Skeletal muscle tissue (tissue), 4 donors: ENCODE results near the gene STK32B. TPM values are rescaled to one million over a fixed set of nuclear protein-coding genes. Genes with fewer than 3 reads are reported as not detected.

Experiments used
- H3K27ac ChIP-seq: one replicate; pipeline ENCODE4 v1.7.0; 2013; ENCODE audit warnings: mild to moderate bottlenecking, low read depth, low read length, inconsistent platforms
- H3K27me3 ChIP-seq, 3 donors: one replicate each; pipeline ENCODE4 v1.7.0; 2013; ENCODE audit warnings: low read length in 3 of 3; ENCODE audit not compliant: control insufficient read depth in 3 of 3, insufficient read depth in 3 of 3
- H3K36me3 ChIP-seq, 3 donors: one replicate each; pipeline ENCODE4 v1.7.0; 2013; ENCODE audit warnings: low read length in 3 of 3; ENCODE audit not compliant: control insufficient read depth in 3 of 3, insufficient read depth in 3 of 3
- H3K4me1 ChIP-seq, 3 donors: one replicate each; pipeline ENCODE4 v1.7.0; 2013; ENCODE audit warnings: low read length in 3 of 3, mild to moderate bottlenecking in 3 of 3; ENCODE audit not compliant: control insufficient read depth in 3 of 3, insufficient read depth in 3 of 3
- H3K4me3 ChIP-seq, 3 donors: one replicate each; pipeline ENCODE4 v1.7.0; 2013; ENCODE audit warnings: low read length in 3 of 3
- H3K9ac ChIP-seq, 3 donors: one replicate each; pipeline ENCODE4 v1.7.0; 2013; ENCODE audit warnings: low read length in 3 of 3, mild to moderate bottlenecking in 3 of 3, moderate library complexity in 2 of 3, low read depth in 1 of 3
- H3K9me3 ChIP-seq, 3 donors: one replicate each; pipeline ENCODE4 v1.7.0; 2013; ENCODE audit warnings: low read length in 3 of 3; ENCODE audit not compliant: control insufficient read depth in 3 of 3
- total RNA-seq: library from RNA; depleted of rRNA; stranded (reverse); fragments of >200 nt; gene quantifications from one replicate; pipeline ENCODE4 v1.2.3, GENCODE V29; 2014
- donor health status: Osteomylitis.

The STK32B gene
- total RNA-seq, 1 donor from 2014 or later = 5.7 TPM

- Histone ChIP-seq H3K4me1 (no peaks in the 10 kb centered on the region), H3K36me3 (no peaks in the 10 kb centered on the region), H3K4me3 (no peak overlapping the region), H3K9ac (no peak overlapping the region), H3K27me3 (no peaks in the 10 kb centered on the region), H3K27ac (no peak overlapping the region), H3K9me3 (peaks cover 0 to 1% (median 0%) of the 10 kb centered on the region in 3 donors)
These were observed 473.4 kb downstream of the STK32B start for GRCh38 chr4:5524446-5525299.

- Histone ChIP-seq H3K27me3 (no peaks in the 10 kb centered on the region), H3K9me3 (peaks cover 0 to 1% (median 0%) of the 10 kb centered on the region in 3 donors)
These were observed 475.0 kb downstream of the STK32B start for GRCh38 chr4:5526080-5526846.

GRCh38 chr4:5527211-5527610, 475.9 kb downstream of the STK32B start:
- Histone ChIP-seq H3K9ac (no peak overlapping the region), H3K27ac (no peak overlapping the region), H3K4me1 (no peaks in the 10 kb centered on the region), H3K4me3 (no peak overlapping the region), H3K27me3 (no peaks in the 10 kb centered on the region), H3K36me3 (no peaks in the 10 kb centered on the region), H3K9me3 (peaks cover 0 to 1% (median 0%) of the 10 kb centered on the region in 3 donors)

More at GRCh38 chr4:5526080-5526846, 475.0 kb downstream of the STK32B start:
- no peak overlapping the region for H3K27ac ChIP-seq
- H3K36me3 ChIP-seq = no peaks in the 10 kb centered on the region
- no peaks in the 10 kb centered on the region for H3K4me1 ChIP-seq
- H3K9ac ChIP-seq = no peak overlapping the region
- H3K4me3 ChIP-seq = no peak overlapping the region

- Histone ChIP-seq H3K9me3 (peaks cover 0 to 1% (median 0%) of the 10 kb centered on the region in 3 donors), H3K27me3 (no peaks in the 10 kb centered on the region), H3K4me1 (no peaks in the 10 kb centered on the region), H3K4me3 (no peak overlapping the region), H3K36me3 (no peaks in the 10 kb centered on the region), H3K27ac (no peak overlapping the region), H3K9ac (no peak overlapping the region)
These were observed 476.8 kb downstream of the STK32B start for GRCh38 chr4:5528031-5528436.

GRCh38 chr4:5532100-5532499, 480.8 kb downstream of the STK32B start:
- Histone ChIP-seq H3K4me3 (no peak overlapping the region), H3K27me3 (no peaks in the 10 kb centered on the region), H3K4me1 (no peaks in the 10 kb centered on the region), H3K27ac (no peak overlapping the region), H3K9ac (no peak overlapping the region), H3K36me3 (peaks cover 0 to 3% (median 0%) of the 10 kb centered on the region in 3 donors), H3K9me3 (peaks cover 0 to 1% (median 0%) of the 10 kb centered on the region in 3 donors)

- no peaks in the 10 kb centered on the region for H3K4me1 ChIP-seq
- H3K9me3 ChIP-seq = no peaks in the 10 kb centered on the region
- H3K36me3 ChIP-seq = no peaks in the 10 kb centered on the region
- no peak overlapping the region for H3K27ac ChIP-seq
- H3K27me3 ChIP-seq = no peaks in the 10 kb centered on the region
- no peak overlapping the region for H3K4me3 ChIP-seq
- H3K9ac ChIP-seq = no peak overlapping the region
These were observed 488.3 kb downstream of the STK32B start for GRCh38 chr4:5539584-5539983.

GRCh38 chr4:5541169-5541568, 489.9 kb downstream of the STK32B start:
- H3K36me3 ChIP-seq = no peaks in the 10 kb centered on the region
- no peaks in the 10 kb centered on the region for H3K4me1 ChIP-seq
- H3K27ac ChIP-seq = no peak overlapping the region
- H3K27me3 ChIP-seq = no peaks in the 10 kb centered on the region
- H3K9ac ChIP-seq = no peak overlapping the region
- H3K9me3 ChIP-seq = no peaks in the 10 kb centered on the region
- no peak overlapping the region for H3K4me3 ChIP-seq

- no peaks in the 10 kb centered on the region for H3K4me1 ChIP-seq
- H3K9ac ChIP-seq = no peak overlapping the region
- H3K27me3 ChIP-seq = no peaks in the 10 kb centered on the region
- peaks cover 0 to 4% (median 0%) of the 10 kb centered on the region in 3 donors for H3K9me3 ChIP-seq
- no peak overlapping the region for H3K27ac ChIP-seq
- H3K36me3 ChIP-seq = no peaks in the 10 kb centered on the region
- H3K4me3 ChIP-seq = no peak overlapping the region
These were observed 492.4 kb downstream of the STK32B start for GRCh38 chr4:5543681-5544080.

GRCh38 chr4:5544762-5545161, 493.5 kb downstream of the STK32B start:
- Histone ChIP-seq H3K36me3 (no peaks in the 10 kb centered on the region), H3K9ac (no peak overlapping the region), H3K4me3 (no peak overlapping the region), H3K27ac (no peak overlapping the region), H3K27me3 (no peaks in the 10 kb centered on the region), H3K4me1 (no peaks in the 10 kb centered on the region), H3K9me3 (peaks cover 0 to 4% (median 0%) of the 10 kb centered on the region in 3 donors)

- H3K27ac ChIP-seq = no peak overlapping the region
- no peak overlapping the region for H3K4me3 ChIP-seq
- H3K27me3 ChIP-seq = no peaks in the 10 kb centered on the region
- H3K4me1 ChIP-seq = no peaks in the 10 kb centered on the region
- peaks cover 0 to 4% (median 0%) of the 10 kb centered on the region in 3 donors for H3K9me3 ChIP-seq
- no peaks in the 10 kb centered on the region for H3K36me3 ChIP-seq
- no peak overlapping the region for H3K9ac ChIP-seq
These were observed 494.0 kb downstream of the STK32B start for GRCh38 chr4:5545271-5545670.
